Gastroesophageal sphincter (tissue), 3 donors: ENCODE measurements around the gene WDFY3.

ENCODE experiments used
- POLR2A ChIP-seq, 2 donors: fragments of 450-650 bp; IDR thresholded peaks; one replicate each; pipeline ENCODE4 v1.6.1; 2017; ENCODE audit warnings: antibody characterized with exemption in 2 of 2, mild to moderate bottlenecking in 2 of 2, moderate library complexity in 1 of 2
- TF ChIP-seq, protein P1 (sequence below), 4 experiments: fragments of 200-600 bp in 2 of 4; fragments of 450-650 bp in 2 of 4; sonication (generic) in 1 of 4; IDR thresholded peaks; one replicate each; pipeline ENCODE4 v1.5.1; 2017 to 2019; ENCODE audit warnings: antibody characterized with exemption in 4 of 4, mild to moderate bottlenecking in 2 of 4, moderate library complexity in 2 of 4

GRCh38 chr4:84887824-84888223 is 78.7 kb downstream of the WDFY3 start:
- TF ChIP-seq, protein P1, sequence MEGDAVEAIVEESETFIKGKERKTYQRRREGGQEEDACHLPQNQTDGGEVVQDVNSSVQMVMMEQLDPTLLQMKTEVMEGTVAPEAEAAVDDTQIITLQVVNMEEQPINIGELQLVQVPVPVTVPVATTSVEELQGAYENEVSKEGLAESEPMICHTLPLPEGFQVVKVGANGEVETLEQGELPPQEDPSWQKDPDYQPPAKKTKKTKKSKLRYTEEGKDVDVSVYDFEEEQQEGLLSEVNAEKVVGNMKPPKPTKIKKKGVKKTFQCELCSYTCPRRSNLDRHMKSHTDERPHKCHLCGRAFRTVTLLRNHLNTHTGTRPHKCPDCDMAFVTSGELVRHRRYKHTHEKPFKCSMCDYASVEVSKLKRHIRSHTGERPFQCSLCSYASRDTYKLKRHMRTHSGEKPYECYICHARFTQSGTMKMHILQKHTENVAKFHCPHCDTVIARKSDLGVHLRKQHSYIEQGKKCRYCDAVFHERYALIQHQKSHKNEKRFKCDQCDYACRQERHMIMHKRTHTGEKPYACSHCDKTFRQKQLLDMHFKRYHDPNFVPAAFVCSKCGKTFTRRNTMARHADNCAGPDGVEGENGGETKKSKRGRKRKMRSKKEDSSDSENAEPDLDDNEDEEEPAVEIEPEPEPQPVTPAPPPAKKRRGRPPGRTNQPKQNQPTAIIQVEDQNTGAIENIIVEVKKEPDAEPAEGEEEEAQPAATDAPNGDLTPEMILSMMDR (IDR thresholded peaks at IDR 0.05), result no peak
- no peak for TF ChIP-seq POLR2A (IDR thresholded peaks at IDR 0.05)
